IMR-90 (cell line): ENCODE data around the gene KRT9.

Experiments
- BHLHE40 ChIP-seq: fragments of 150-350 bp; IDR thresholded peaks from 2 replicates; pipeline ENCODE4 v1.6.1; 2016; ENCODE audit warnings: mild to moderate bottlenecking, low read depth, low read length
- CEBPB ChIP-seq: IDR thresholded peaks from 2 replicates; pipeline ENCODE4 v1.6.1; 2012; ENCODE audit warnings: low read depth, low read length, improper control_type of control experiment
- CTCF ChIP-seq: conservative IDR thresholded peaks from 2 replicates; pipeline ENCODE4 v1.5.1; 2012; ENCODE audit warnings: mild to moderate bottlenecking, low read depth, low read length, improper control_type of control experiment
- MAZ ChIP-seq: IDR thresholded peaks from 2 replicates; pipeline ENCODE4 v1.6.1; 2012; ENCODE audit warnings: low read depth, mild to moderate bottlenecking, low read length, improper control_type of control experiment, moderate library complexity, borderline replicate concordance
- MXI1 ChIP-seq: IDR thresholded peaks from 2 replicates; pipeline ENCODE4 v1.6.1; 2012; ENCODE audit warnings: low read depth, mild to moderate bottlenecking, low read length, moderate library complexity, borderline replicate concordance
- POLR2A ChIP-seq: IDR thresholded peaks from 2 replicates; pipeline ENCODE4 v1.6.1; 2012; ENCODE audit warnings: mild to moderate bottlenecking, low read depth, low read length
- RAD21 ChIP-seq: IDR thresholded peaks from 2 replicates; pipeline ENCODE4 v1.6.1; 2012; ENCODE audit warnings: low read length, improper control_type of control experiment
- RCOR1 ChIP-seq: IDR thresholded peaks from 2 replicates; pipeline ENCODE4 v1.6.1; 2012; ENCODE audit warnings: mild to moderate bottlenecking, low read length, improper control_type of control experiment; ENCODE audit not compliant: insufficient replicate concordance
- SMC3 ChIP-seq: fragments of 150-350 bp; IDR thresholded peaks from 2 replicates; pipeline ENCODE4 v1.6.1; 2016; ENCODE audit warnings: low read depth, mild to moderate bottlenecking, antibody characterized with exemption, low read length, moderate library complexity
- TF ChIP-seq, protein P1 (sequence below): fragments of 150-350 bp; IDR thresholded peaks from 2 replicates; pipeline ENCODE4 v1.6.1; 2016; ENCODE audit warnings: low read depth, mild to moderate bottlenecking, low read length, moderate library complexity, borderline replicate concordance

GRCh38 chr17:41580687-41581365 is 9.0 kb upstream of the KRT9 start:
- TF ChIP-seq RAD21, result no peak
- no peak for TF ChIP-seq CTCF
- TF ChIP-seq POLR2A, result no peak
- no peak for TF ChIP-seq MAZ
- no peak for TF ChIP-seq BHLHE40
- TF ChIP-seq, protein P1, sequence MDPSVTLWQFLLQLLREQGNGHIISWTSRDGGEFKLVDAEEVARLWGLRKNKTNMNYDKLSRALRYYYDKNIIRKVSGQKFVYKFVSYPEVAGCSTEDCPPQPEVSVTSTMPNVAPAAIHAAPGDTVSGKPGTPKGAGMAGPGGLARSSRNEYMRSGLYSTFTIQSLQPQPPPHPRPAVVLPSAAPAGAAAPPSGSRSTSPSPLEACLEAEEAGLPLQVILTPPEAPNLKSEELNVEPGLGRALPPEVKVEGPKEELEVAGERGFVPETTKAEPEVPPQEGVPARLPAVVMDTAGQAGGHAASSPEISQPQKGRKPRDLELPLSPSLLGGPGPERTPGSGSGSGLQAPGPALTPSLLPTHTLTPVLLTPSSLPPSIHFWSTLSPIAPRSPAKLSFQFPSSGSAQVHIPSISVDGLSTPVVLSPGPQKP, result no peak
- TF ChIP-seq RCOR1, result no peak
- no peak for TF ChIP-seq SMC3
- no peak for TF ChIP-seq CEBPB
- no peak for TF ChIP-seq MXI1
